Measurements from ENCODE around the gene SORCS3.

SORCS3 gene

DNA sequence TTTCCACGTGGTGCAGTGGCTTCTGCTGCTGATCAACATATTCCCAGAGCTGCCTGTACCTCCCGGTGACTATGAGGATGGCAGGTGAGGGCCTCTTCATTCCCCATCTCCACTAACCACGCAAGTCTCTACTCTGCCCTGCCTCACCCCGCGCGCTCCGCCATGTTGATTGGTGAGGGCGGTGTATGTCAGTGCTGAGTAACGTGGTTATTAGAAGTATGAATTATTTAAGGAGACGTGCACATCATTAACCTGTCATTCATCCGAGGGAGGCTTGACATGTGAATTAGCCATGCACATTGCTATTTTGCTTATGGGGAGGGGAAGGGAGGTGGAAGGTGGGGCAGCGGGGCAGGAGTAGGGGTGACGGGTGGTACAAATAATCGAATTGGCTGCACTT lies 138.6 kb downstream of the SORCS3 start:
- DNase-seq: no peak

DNA sequence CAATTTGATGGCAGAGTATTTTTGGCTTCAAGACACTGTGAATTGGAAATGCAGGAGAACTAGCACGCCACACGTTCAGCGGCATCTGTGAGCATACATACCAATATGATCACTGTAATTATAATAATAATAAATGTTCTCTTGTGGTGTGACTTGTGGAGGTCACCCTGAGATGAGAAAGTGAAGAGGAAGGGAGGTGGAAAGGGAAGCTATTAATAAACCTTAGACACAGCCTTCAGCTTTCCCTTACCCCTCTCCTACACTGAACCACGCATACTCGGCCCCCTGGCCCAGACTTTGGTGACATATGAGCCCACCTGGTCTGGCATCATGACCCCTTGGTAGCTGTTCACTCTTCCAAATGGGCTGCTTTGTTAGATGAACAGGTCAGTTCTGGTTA lies 139.1 kb downstream of the SORCS3 start:
- DNase-seq: no peak

- no peak for DNase-seq
These were observed 140.0 kb downstream of the SORCS3 start for GRCh38 chr10:104780946-104781595.

- no peak for DNase-seq
These were observed 143.4 kb downstream of the SORCS3 start for GRCh38 chr10:104784452-104784851.

GRCh38 chr10:104791471-104791870 lies 150.4 kb downstream of the SORCS3 start:
- DNase-seq: no peak

- no peak for DNase-seq
These were observed 154.3 kb downstream of the SORCS3 start for GRCh38 chr10:104795411-104795810.

- DNase-seq: no peak
These were observed 155.7 kb downstream of the SORCS3 start for GRCh38 chr10:104796823-104797222.

- DNase-seq: no peak
These were observed 161.9 kb downstream of the SORCS3 start for GRCh38 chr10:104802941-104803340.

GRCh38 chr10:104804880-104805279 lies 163.8 kb downstream of the SORCS3 start:
- DNase-seq: no peak

DNA sequence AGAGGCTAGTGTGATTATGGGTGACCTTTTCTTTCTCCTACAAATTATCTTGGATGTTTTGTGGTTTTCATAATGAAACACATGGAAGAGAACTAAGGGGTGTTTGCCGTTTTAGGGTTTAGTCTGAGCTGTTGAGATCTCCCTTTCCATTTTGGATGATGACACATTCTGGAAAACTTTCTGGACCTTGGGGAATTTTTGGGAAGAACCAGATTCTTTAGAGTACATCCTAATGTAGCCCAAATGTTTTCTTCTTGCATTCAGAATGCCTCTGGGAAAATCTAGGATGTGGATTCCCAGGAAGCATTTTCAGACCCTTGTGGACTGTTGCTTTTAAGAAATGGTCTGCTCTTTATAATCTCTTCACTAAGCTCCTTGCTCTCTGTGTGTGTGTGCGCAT lies 165.7 kb downstream of the SORCS3 start:
- no peak for DNase-seq

GRCh38 chr10:104807581-104808310 lies 166.7 kb downstream of the SORCS3 start:
- no peak for DNase-seq

GRCh38 chr10:104809288-104810090 lies 168.4 kb downstream of the SORCS3 start:
- no peak for DNase-seq

- no peak for DNase-seq
These were observed 170.1 kb downstream of the SORCS3 start for GRCh38 chr10:104811166-104811565.

DNA sequence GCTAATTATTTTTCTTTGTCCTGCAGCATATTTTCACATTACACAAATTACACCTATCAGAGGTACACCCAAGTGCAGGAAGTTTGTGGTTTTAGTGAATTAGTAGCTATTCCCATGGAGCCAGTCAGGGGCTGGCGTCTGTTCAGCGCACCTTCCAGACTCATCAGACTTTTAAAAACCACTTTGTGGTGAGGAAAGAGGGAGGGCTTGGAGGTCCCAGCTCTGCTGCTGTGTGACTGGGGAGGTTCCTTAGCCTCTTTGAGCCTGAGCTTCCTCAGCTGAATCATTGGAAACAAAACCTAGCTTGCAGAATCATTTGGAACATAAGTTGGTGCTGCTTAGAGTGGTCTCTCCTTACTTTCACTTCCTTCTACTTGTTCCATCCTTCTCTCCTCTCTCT lies 175.4 kb downstream of the SORCS3 start:
- no peak for DNase-seq

GRCh38 chr10:104819731-104820130 lies 178.6 kb downstream of the SORCS3 start:
- DNase-seq: no peak

GRCh38 chr10:104822088-104822487 lies 181.0 kb downstream of the SORCS3 start:
- no peak for DNase-seq

- DNase-seq: no peak
These were observed 183.4 kb downstream of the SORCS3 start for GRCh38 chr10:104824380-104825006.

DNA sequence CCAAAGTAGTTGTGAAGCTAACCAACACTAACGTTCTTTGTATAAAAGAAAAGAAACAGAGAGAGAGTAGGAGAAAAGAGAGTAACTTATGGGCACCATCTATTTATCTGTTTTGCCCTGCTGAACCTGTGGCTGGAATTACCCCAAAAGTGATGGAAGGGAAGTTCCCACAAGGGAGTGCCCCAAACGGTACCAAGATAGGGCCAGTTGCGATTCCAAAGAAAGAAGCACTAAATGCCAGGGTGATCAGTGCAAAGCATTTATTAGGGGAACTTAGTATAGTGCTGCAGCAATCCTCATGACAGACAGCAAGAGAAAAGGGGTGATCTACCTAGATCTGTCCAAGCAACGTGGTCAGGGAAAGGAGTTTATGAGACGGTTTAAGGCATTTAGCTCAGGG lies 190.2 kb downstream of the SORCS3 start:
- DNase-seq: no peak

GRCh38 chr10:104834580-104834979 lies 193.5 kb downstream of the SORCS3 start:
- no peak for DNase-seq

DNA sequence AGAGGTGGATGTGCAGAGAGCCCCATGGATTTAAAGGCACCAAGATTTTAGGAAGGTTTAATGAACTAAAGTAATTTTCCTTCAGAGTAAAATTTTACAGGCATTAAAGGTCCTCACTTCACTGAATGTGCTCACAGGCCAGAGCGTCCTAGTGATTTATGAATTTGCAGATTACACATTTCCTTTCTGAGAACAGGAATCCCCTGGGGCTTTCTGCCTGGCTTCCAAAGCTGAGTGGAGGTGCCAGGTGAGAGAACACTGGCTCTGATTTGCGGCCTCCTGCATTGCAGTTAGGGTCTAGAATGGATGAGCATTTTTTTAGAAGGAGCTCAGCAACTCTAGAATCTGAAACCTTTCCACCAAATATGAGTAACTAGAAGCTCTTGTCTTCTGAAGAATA lies 194.3 kb downstream of the SORCS3 start:
- no peak for DNase-seq

DNA sequence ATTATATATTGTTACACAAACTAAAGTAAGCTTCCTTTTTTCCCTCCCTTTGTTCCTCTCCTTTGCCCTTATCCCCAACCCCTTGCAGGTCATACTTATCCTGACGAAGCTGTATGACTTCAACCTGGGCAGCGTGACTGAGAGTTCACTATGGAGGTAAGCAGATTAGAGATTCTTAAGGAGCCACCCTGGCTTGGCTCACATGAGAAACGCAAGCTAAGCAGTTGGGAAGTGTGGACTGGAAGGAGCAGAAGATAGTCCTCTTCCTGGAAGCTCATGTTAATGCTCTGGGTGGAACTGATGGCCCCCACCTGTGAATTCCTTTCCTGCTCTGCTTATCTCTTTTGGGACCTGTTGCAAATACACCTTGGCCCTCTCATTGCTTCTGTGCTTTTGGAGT lies 201.6 kb downstream of the SORCS3 start:
- no peak for DNase-seq

DNA sequence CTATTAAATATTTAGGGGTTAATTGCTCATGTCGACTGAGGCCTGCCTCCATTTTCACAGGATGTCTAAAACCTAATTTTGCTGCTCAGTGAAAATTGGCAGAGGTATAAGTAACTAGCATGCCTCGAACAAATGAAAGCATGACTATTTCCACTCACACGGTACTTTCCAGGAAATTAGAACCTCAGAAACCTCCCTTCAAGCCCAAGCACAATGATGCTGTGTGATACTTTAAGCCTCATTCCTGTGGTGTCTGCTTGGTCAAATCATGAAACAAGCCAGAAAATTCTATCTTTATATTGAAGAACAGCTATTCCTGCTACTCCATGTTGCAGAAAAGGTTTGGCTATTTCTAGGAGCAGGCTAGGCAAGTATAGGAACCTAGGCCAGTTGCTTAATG lies 203.0 kb downstream of the SORCS3 start:
- no peak for DNase-seq

DNA sequence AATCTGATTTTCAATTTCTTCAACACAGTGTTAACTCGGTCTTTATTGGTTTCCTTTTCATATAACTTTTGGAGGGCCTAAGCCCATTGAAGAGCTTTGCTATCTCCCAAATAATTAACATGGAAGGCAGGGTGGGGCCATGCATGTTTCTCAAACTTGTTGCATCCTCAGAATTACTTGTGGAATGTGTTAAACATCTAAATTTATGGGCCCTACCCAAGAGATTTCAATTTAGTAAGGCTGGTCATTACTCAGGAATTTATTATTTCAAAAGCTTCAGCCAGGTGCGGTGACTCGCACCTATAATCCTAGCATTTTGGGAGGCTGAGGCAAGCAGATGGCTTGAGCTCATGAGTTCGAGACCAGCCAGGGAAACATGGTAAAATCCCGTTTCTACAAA lies 208.9 kb downstream of the SORCS3 start:
- no peak for DNase-seq

All from central memory CD4-positive, alpha-beta T cell (primary cell).